ENCODE measurements around the gene ETS1.
"Not testable (repeated sequence)": the region's sequence is repeated elsewhere in the genome, so short reads cannot be mapped to it uniquely, and the experiment has no call there.

Gene ETS1

GRCh38 chr11:128448981-128449713 is 138.2 kb downstream of the ETS1 start:
- DNase-seq (ENCODE audit: low read depth in 2 of 2, low spot score in 1 of 2), result no peak

DNA sequence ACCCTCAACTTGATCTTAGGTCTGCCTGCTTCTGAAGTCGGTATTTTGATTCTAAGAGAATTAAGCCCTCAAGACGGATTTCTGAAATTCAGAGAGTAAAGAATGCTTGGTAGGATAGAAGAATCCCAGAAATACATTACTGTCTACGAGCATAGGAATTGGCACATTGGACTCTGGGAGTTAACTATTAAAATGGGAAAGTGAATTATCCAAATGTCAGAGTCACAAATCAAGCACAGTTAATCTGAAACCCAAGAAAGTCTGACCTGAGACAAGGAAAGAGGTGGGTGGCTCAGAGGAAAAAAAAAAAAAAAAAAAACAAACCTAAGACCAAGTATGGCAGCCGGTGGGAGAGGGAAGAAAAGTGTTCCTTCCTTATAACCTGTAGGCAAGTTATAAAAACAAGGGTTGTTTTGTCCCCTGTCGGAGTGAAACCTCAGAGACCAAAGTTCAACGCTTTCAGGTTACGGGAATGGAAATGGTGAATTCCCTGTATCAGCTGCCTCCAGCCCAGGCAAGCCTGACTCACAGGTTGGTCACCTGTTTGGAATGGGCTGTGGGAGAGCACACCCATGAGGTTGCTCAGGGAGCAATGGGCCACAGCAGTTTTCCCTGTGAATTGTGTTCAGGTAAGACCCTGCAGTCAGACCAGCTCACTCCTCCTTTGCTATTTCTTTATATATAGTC is 139.0 kb downstream of the ETS1 start:
- DNase-seq (ENCODE audit: low read depth in 2 of 2, low spot score in 1 of 2), result no peak

- no peak for DNase-seq (ENCODE audit: low read depth in 2 of 2, low spot score in 1 of 2)
Observed at GRCh38 chr11:128447233-128447632, 140.1 kb downstream of the ETS1 start.

GRCh38 chr11:128445921-128446320 is 141.4 kb downstream of the ETS1 start:
- DNase-seq (ENCODE audit: low read depth in 2 of 2, low spot score in 1 of 2), result not testable (repeated sequence)

DNA sequence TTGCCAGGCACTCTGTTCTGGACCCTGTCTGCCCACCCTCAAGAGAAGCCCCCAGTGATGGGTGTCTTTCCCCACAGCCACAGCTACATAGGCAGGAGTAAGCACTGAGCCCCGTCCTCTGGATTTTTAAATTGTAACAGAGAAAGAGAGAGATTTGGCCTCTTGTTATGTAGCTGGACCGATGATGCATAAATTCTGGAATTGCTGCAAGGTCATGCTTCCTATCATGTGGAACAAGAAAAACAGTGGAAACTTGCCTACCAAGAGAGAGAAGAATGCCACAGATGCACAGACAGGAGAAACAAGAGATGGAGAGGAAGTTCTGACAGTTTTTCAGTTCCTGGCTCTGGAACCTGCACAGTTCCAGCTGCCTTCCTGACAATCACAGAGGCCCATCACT is 150.2 kb downstream of the ETS1 start:
- no peak for DNase-seq (ENCODE audit: low read depth in 2 of 2, low spot score in 1 of 2)

GRCh38 chr11:128434818-128435217 is 152.5 kb downstream of the ETS1 start:
- no peak for DNase-seq (ENCODE audit: low read depth in 2 of 2, low spot score in 1 of 2)

DNA sequence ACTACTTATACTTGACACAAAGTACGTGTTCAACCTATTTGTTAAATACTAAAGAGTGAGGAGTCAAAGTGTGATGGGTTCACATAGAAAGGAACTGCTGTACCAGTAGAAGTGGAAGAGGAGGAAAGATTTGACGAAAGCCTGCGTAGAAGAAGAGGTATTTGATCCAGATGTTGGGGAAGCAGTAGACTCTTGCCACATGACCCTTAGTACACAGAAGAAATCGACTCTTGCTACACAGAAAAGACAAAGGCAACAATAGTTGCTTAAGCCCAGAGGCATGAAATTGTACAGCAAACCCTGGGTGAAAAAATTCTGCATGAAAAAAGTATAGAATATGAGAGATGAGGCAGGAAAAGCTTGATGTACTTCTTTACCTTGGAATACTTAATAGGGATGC is 152.9 kb downstream of the ETS1 start:
- no peak for DNase-seq (ENCODE audit: low read depth in 2 of 2, low spot score in 1 of 2)

DNA sequence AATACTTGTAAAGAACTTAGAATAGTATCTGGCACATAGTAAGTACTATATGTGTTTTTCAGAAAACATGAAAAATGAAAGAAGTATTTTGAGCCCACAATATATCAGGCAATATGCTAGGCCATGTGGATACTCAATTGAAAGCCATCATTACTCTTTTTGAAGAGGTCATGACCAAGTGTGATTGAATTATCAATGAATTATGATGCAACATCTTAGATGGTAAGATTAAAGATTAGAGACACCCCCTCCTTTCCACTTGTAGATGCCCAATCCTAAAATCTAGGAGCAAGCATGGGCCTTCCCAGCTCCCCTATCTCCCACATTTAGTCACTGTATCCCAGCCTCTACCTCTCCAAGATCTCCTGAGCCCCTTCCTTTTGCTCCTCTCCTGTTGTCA is 154.4 kb downstream of the ETS1 start:
- DNase-seq (ENCODE audit: low read depth in 2 of 2, low spot score in 1 of 2), result no peak

GRCh38 chr11:128431931-128432330 is 155.4 kb downstream of the ETS1 start:
- DNase-seq (ENCODE audit: low read depth in 2 of 2, low spot score in 1 of 2), result no peak

DNA sequence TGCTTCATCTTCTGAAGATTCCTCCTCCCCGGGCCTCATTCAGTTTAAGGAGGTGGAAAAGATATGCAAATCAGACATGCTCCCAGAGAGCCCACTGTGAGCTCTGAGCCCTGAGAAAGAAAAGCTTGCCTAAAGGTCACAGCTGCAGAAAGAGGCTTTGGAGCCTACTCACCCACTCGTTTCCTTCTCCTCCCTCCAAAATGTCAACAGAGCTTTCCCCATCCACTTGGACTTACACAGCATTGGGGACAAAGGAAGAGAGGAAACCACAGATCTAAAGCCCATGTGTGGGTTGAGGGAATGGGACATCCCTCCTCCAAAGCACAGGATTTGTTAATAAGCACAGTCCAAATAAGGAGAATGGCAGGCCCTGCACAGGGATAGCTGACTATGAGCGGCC is 158.4 kb downstream of the ETS1 start:
- no peak for DNase-seq (ENCODE audit: low read depth in 2 of 2, low spot score in 1 of 2)

- no peak for DNase-seq (ENCODE audit: low read depth in 2 of 2, low spot score in 1 of 2)
Observed at GRCh38 chr11:128424851-128425285, 162.5 kb downstream of the ETS1 start.

GRCh38 chr11:128424271-128424711 is 163.1 kb downstream of the ETS1 start:
- no peak for DNase-seq (ENCODE audit: low read depth in 2 of 2, low spot score in 1 of 2)

DNA sequence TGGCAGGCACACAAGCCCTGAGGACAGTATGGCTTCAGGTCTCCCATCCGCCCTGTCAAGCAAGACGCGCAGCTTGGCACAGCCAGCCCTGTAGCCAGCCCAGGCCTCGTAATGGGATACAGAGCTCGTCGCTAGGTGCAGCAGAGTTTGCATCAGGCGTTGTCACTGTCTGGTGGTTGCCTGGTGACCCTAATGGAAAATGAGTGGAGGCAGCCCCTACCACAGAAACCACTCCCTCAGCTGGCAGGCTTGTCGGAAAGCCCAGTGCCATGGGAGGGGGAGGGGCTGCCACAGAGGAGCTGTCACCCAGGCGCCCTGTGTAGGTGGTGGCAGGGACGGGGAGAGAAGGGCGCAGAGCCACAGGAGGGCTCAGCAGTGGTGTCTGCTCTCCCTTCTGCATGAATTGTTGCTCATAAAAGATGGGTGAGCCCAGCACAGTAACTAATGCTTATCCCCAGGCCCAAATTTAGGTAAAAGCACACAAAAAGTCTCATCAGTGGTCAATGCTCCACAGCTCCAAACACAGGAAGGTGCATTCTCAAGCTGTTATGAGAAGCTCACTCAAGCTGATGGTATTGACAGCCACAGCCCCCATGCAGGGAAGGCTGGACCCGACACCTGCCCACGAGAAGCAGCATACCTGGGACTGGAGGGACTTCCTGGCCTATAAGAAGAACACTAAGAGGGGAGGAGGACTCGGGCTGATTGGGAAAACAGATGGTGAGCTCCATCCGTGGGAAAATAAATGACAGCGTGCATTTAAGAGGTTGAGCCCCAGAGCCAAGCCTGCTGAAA is 164.6 kb downstream of the ETS1 start:
- peak; percentile 70 to 80 for DNase-seq (ENCODE audit: low read depth in 2 of 2, low spot score in 1 of 2)

GRCh38 chr11:128421577-128422330 is 165.6 kb downstream of the ETS1 start:
- no peak for DNase-seq (ENCODE audit: low read depth in 2 of 2, low spot score in 1 of 2)

DNA sequence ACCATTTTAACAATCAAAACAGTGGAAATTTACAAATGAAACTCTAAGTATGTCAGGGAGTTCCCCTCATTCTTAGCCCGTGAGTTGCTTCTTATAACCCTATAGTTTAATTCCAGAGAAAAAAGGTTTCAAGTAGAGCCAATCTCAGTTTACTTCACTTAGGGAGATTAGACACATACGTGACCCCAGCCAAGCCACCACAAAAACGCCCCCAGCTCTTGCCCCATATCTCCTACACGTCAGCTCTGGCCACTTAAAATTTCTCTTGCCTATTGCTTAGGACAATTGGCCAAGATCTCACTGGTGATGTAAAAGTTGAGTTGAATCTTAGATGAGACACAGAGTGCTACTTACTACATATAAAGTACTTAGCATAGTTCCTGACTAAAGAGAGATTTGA is 166.4 kb downstream of the ETS1 start:
- DNase-seq (ENCODE audit: low read depth in 2 of 2, low spot score in 1 of 2), result no peak

GRCh38 chr11:128420265-128420664 is 167.1 kb downstream of the ETS1 start:
- DNase-seq (ENCODE audit: low read depth in 2 of 2, low spot score in 1 of 2), result no peak

GRCh38 chr11:128419012-128419767 is 168.2 kb downstream of the ETS1 start:
- no peak for DNase-seq (ENCODE audit: low read depth in 2 of 2, low spot score in 1 of 2)

DNA sequence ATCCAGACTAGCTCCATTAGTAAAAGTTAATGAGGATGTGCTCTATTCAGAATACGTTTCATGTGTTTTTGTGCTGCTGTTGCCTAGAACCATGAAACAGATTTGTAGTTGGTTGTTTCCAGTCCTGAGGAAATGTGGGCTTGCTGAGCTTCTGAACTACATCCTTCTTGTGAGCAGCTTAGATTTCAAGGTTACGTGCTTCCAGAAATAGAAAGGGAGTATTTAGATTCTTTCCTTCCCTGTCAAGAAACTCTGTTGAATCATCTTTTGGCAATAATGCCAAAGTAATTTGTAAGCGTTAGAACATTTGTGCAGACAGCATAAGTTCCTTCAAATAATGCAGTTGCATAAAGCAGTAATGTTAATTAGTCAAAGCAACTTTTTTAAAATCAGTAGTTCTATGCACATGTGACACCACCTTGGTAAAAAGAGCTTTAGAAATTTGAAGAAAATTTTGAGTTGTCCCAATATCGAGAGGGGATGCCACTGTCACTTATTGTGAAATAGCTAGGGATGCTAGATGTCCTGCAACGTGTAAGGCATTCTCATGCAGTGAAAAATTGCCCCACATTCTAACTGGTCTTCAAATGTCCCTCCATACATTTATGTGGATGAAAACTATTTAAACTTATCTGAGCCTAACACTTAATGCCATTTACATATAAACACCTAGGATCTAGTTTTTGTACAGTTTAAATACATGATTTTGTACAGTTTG is 169.6 kb downstream of the ETS1 start:
- DNase-seq (ENCODE audit: low read depth in 2 of 2, low spot score in 1 of 2), result no peak

DNA sequence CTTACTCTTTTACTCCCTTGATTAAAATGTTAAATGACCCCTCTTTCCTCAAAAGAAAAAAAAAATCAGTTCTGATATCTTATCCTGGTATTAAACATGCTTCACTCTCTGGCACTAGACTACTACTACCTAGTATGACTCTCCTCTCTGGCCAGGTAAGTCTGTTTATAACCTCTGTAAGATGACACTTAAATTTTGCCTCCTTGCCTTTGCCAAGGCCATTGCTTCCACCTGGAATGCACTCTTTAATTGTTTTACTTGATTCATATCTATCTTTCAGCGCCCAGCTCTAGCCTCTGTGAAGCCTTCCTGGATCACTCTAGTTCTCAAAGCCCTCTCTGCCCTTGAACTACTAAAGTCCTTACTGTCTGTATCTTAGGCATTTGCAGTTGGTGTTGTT is 170.4 kb downstream of the ETS1 start:
- DNase-seq (ENCODE audit: low read depth in 2 of 2, low spot score in 1 of 2), result no peak

GRCh38 chr11:128415539-128415938 is 171.8 kb downstream of the ETS1 start:
- no peak for DNase-seq (ENCODE audit: low read depth in 2 of 2, low spot score in 1 of 2)

Measured in stimulated activated CD8-positive, alpha-beta memory T cell treated with anti-CD3 and anti-CD28 coated beads, Interleukin-4, amount 100 ng/mL, for 1 hour (primary cell).